Stomach (tissue), 9 donors: Measurements from ENCODE around the gene MKS1. TPM values are rescaled to one million over a fixed set of nuclear protein-coding genes. Genes with fewer than 3 reads are reported as not detected.

Experiments
- DNase-seq, 2 donors: peaks; one replicate each; pipeline versions ENCODE4 v3.0.0 to v3.0.0-alpha.2; 2013 to 2019
- H3K27ac ChIP-seq, 5 donors: fragments of 200-600 bp in 4 of 5; sonication (generic) in 4 of 5; one replicate each; pipeline ENCODE4 v1.5.1; 2013 to 2019; ENCODE audit warnings: mild to moderate bottlenecking in 1 of 5, moderate library complexity in 1 of 5
- H3K27me3 ChIP-seq, 3 donors: fragments of 200-600 bp; sonication (generic); one replicate each; pipeline ENCODE4 v1.5.1; 2017 to 2019; ENCODE audit warnings: mixed run types in 1 of 3
- H3K36me3 ChIP-seq, 4 donors: fragments of 200-600 bp; sonication (generic); 1 replicate in 3 of 4; 2 replicates in 1 of 4; pipeline ENCODE4 v1.5.1; 2016 to 2019
- H3K4me1 ChIP-seq, 4 donors: fragments of 200-600 bp; sonication (generic); one replicate each; pipeline ENCODE4 v1.5.1; 2016 to 2019
- H3K4me3 ChIP-seq, 4 donors: fragments of 200-600 bp; sonication (generic) in 3 of 4; one replicate each; pipeline ENCODE4 v1.5.1; 2016 to 2019; ENCODE audit warnings: mild to moderate bottlenecking in 1 of 4
- H3K9me3 ChIP-seq, 4 donors: fragments of 200-600 bp; sonication (generic); one replicate each; pipeline ENCODE4 v1.5.1; 2016 to 2019
- CTCF ChIP-seq, 7 experiments: fragments of 450-650 bp in 4 of 7; fragments of 200-600 bp in 3 of 7; sonication (generic) in 3 of 7; IDR thresholded peaks; one replicate each; pipeline ENCODE4 v1.5.1; 2016 to 2019; ENCODE audit warnings: antibody characterized with exemption in 7 of 7, control low read depth in 2 of 7, mild to moderate bottlenecking in 1 of 7
- EP300 ChIP-seq: sonication (generic); formaldehyde crosslinking; IDR thresholded peaks from one replicate; pipeline ENCODE4 v1.6.1; 2017; ENCODE audit warnings: antibody characterized with exemption
- POLR2A ChIP-seq, 4 donors: fragments of 450-650 bp; IDR thresholded peaks; one replicate each; pipeline ENCODE4 v1.6.1; 2016; ENCODE audit warnings: antibody characterized with exemption in 4 of 4, control low read depth in 2 of 4, mild to moderate bottlenecking in 1 of 4, moderate library complexity in 1 of 4
- POLR2AphosphoS5 ChIP-seq, 3 donors: sonication (generic); formaldehyde crosslinking; IDR thresholded peaks; one replicate each; pipeline ENCODE4 v1.6.1; 2016; ENCODE audit warnings: antibody characterized with exemption in 3 of 3
- WGBS, 5 donors: extraction: QIAGEN DNeasy Blood & Tissue Kit in 3 of 5; methylation state at CpG; one replicate each; pipeline versions ENCODE4 v1.1.5 to v1.1.7; 2013 to 2018; 5-methylcytosine and 5-hydroxymethylcytosine counted together
- intact Hi-C: fragments of 100-400 bp; cut with DNase I; formaldehyde crosslinking; loops from one replicate; pipeline ENCODE4 v1.15.1; 2023; ENCODE audit warnings: low total_unique reads
- polyA plus RNA-seq, 3 donors: library from polyadenylated mRNA; stranded (reverse); fragments of 200-250 nt; gene quantifications; one replicate each; pipeline ENCODE4 v1.2.3, GENCODE V29; 2013
- total RNA-seq, 5 donors: library from RNA; depleted of rRNA; stranded (reverse); fragments of >200 nt; gene quantifications; one replicate each; pipeline versions ENCODE4 v1.1.0 to v1.2.3, GENCODE V29; 2014 to 2016
- donor health status: healthy with polysubstance abuse.
- donor health status: Bipolar disorder and iron deficiency.
- donor health status: healthy.

Gene MKS1
- total and polyA plus RNA-seq, 8 donors = 3.1 to 18.0 (median 10.1) TPM

DNA sequence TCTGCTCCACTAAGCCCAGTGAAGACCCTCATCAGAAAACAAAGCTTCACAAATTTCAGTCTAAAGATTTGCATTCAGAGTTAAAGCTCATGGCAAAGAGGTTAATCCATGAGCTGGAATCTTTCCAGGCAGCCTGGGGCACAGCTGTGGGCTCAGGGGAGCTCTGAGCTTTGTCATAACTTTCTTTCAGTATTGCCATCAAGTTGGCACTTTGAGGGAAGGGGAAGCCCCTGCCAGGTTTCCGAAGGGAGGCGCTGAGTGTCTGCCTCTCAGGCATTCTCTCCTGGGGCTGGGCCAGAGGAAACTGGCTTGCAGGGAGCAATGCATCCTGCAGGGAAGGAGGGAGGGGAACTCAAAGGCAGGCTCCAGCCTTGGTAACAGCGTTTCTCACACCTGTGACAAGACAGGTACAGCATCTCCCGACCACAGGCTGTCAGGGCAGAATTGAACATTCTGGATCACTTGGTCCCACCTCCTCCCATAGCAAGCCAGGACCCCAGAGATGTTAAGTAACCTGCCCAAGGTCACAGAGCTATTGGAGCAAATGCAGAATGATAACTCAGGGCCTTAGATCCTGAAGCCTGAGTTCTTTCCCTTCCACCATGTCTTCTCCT, 23.2 kb upstream of the MKS1 start:
- H3K27me3 ChIP-seq = peaks cover 0 to 89% (median 25%) of the 10 kb centered on the region in 3 donors
- no peak for DNase-seq
- H3K4me1 ChIP-seq = no peaks in the 10 kb centered on the region
- intact Hi-C loops = no loop called here
- no peak overlapping the region for H3K27ac ChIP-seq
- H3K4me3 ChIP-seq = no peak overlapping the region
- H3K36me3 ChIP-seq = no peaks in the 10 kb centered on the region
- no peaks in the 10 kb centered on the region for H3K9me3 ChIP-seq
- WGBS, 5 donors = 4 to 17% (median 10%) methylated on average over 4 of the region's 4 CpGs
- no peak for TF ChIP-seq CTCF (IDR thresholded peaks at IDR 0.05)
- TF ChIP-seq POLR2A (IDR thresholded peaks at IDR 0.05) = no peak
- no peak for TF ChIP-seq POLR2AphosphoS5 (IDR thresholded peaks at IDR 0.05)
- TF ChIP-seq EP300 = no peak

- TF ChIP-seq CTCF (IDR thresholded peaks at IDR 0.05) (no peak), EP300 (no peak), POLR2AphosphoS5 (IDR thresholded peaks at IDR 0.05) (no peak), POLR2A (IDR thresholded peaks at IDR 0.05) (no peak)
- no peak for DNase-seq
- Histone ChIP-seq H3K27me3 (peaks cover 0 to 95% (median 25%) of the 10 kb centered on the region in 3 donors), H3K36me3 (no peaks in the 10 kb centered on the region), H3K4me1 (no peaks in the 10 kb centered on the region), H3K4me3 (no peak overlapping the region), H3K9me3 (no peaks in the 10 kb centered on the region), H3K27ac (no peak overlapping the region)
- WGBS, 5 donors = 80 to 92% (median 88%) methylated on average over 1 of the region's 1 CpG
- intact Hi-C loops = no loop called here
These were observed 20.9 kb upstream of the MKS1 start for GRCh38 chr17:58239987-58240386.

DNA sequence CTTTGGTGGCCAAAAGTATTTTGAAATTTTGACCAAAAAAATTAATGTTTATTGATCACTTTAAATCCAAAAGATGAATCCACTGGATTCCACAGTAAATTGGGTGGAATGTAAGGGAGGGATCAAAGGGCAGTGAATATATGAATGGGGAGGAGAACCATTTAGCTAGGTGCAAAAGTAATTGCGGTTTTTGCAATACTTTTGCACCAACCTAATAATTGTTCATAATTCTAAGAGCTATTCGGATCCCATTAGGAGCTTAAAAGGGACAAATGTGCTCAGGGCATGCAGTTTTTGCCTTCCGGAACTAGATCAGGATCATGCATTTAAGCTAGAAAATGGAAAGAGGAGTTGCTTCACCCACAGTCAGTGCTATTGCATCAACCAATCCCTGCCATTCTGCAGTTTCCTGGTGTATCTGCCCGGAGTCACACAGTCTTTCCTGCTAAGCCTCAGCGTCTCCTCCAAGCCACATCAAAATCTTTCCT, 19.1 kb upstream of the MKS1 start, which contains the start of gene LPO:
TSS of gene LPO (plus strand) at position 438 of the 488 bp plus-strand sequence. CDS start 4,396 bp downstream, outside the sequence.
- WGBS, 5 donors = 70 to 82% (median 77%) methylated on average over 5 of the region's 5 CpGs
- intact Hi-C loops = no loop called here

GRCh38 chr17:58236394-58236793, 17.3 kb upstream of the MKS1 start:
- intact Hi-C loops = no loop called here
- 73 to 82% (median 75%) methylated on average over 2 of the region's 2 CpGs for WGBS, 5 donors
- no peak for DNase-seq
- Histone ChIP-seq H3K27ac (no peak overlapping the region), H3K4me1 (no peaks in the 10 kb centered on the region), H3K27me3 (peaks cover 0 to 91% (median 15%) of the 10 kb centered on the region in 3 donors), H3K36me3 (no peaks in the 10 kb centered on the region), H3K9me3 (no peaks in the 10 kb centered on the region), H3K4me3 (no peak overlapping the region)
- no peak for TF ChIP-seq POLR2A (IDR thresholded peaks at IDR 0.05)
- TF ChIP-seq POLR2AphosphoS5 (IDR thresholded peaks at IDR 0.05) = no peak
- no peak for TF ChIP-seq EP300
- no peak for TF ChIP-seq CTCF (IDR thresholded peaks at IDR 0.05)

More for the DNA sequence above, 19.1 kb upstream of the MKS1 start, which contains the start of gene LPO:
- Histone ChIP-seq H3K27ac (no peak within 1 kb of the TSS), H3K27me3 (peaks cover 0 to 92% (median 25%) of the 10 kb centered on the region in 3 donors), H3K36me3 (no peaks in the 10 kb centered on the region), H3K9me3 (no peaks in the 10 kb centered on the region), H3K4me3 (no peak within 1 kb of the TSS), H3K4me1 (no peaks in the 10 kb centered on the region)
- no peak for TF ChIP-seq POLR2A (IDR thresholded peaks at IDR 0.05)
- no peak for TF ChIP-seq POLR2AphosphoS5 (IDR thresholded peaks at IDR 0.05)
- TF ChIP-seq EP300 = no peak
- TF ChIP-seq CTCF (IDR thresholded peaks at IDR 0.05) = no peak
- no peak for DNase-seq
